Osteoblast (primary cell): ENCODE measurements around the gene SNTG2. TPM values are rescaled to one million over a fixed set of nuclear protein-coding genes. Genes with fewer than 3 reads are reported as not detected.

Experiments
- DNase-seq: peaks from one replicate; pipeline ENCODE4 v3.0.0; 2011; ENCODE audit warnings: low spot score, mixed read lengths; ENCODE audit not compliant: insufficient read length; ENCODE audit errors: missing footprints
- H2AFZ ChIP-seq: 2 replicates; pipeline ENCODE4 v1.6.0; 2011; ENCODE audit warnings: mild to moderate bottlenecking, low read length
- H3K27ac ChIP-seq: 2 replicates; pipeline ENCODE4 v1.5.1; 2011; ENCODE audit warnings: mild to moderate bottlenecking, low read depth, low read length, moderate library complexity
- H3K27me3 ChIP-seq: 2 replicates; pipeline ENCODE4 v1.6.0; 2012; ENCODE audit warnings: mild to moderate bottlenecking, control low read depth, inconsistent platforms, low read length, moderate library complexity; ENCODE audit not compliant: insufficient read depth
- H3K36me3 ChIP-seq: 2 replicates; pipeline ENCODE4 v1.5.1; 2011; ENCODE audit warnings: mild to moderate bottlenecking, low read length, control low read depth, moderate library complexity; ENCODE audit not compliant: insufficient read depth
- H3K4me1 ChIP-seq: 2 replicates; pipeline ENCODE4 v1.5.1; 2011; ENCODE audit warnings: mild to moderate bottlenecking, low read length, control low read depth, moderate library complexity; ENCODE audit not compliant: insufficient read depth
- H3K4me2 ChIP-seq: 2 replicates; pipeline ENCODE4 v1.6.0; 2011; ENCODE audit warnings: mild to moderate bottlenecking, low read length; ENCODE audit not compliant: insufficient read depth
- H3K4me3 ChIP-seq: fragments of 200-600 bp; sonication (generic); 3 replicates; pipeline ENCODE4 v1.5.1; 2012; ENCODE audit warnings: mild to moderate bottlenecking, low read length, inconsistent platforms; ENCODE audit not compliant: insufficient read depth
- H3K79me2 ChIP-seq: 2 replicates; pipeline ENCODE4 v1.6.0; 2012; ENCODE audit warnings: mild to moderate bottlenecking, low read length, control low read depth, inconsistent platforms; ENCODE audit not compliant: insufficient read depth
- H3K9me3 ChIP-seq: 2 replicates; pipeline ENCODE4 v1.5.1; 2011; ENCODE audit warnings: low read depth, low read length, control low read depth
- H4K20me1 ChIP-seq: 2 replicates; pipeline ENCODE4 v1.6.0; 2012; ENCODE audit warnings: mild to moderate bottlenecking, low read length, control low read depth; ENCODE audit not compliant: insufficient read depth
- CTCF ChIP-seq: IDR thresholded peaks from 2 replicates; pipeline ENCODE4 v1.5.1; 2011; ENCODE audit warnings: mild to moderate bottlenecking, low read depth, low read length, moderate library complexity; ENCODE audit errors: extremely low read depth
- total RNA-seq: library from RNA; depleted of rRNA; stranded (reverse); fragments of >200 nt; gene quantifications from 2 replicates; pipeline ENCODE4 v1.2.3, GENCODE V29; 2012

Gene SNTG2
- total RNA-seq, 1 donor = 1.4 TPM

DNA sequence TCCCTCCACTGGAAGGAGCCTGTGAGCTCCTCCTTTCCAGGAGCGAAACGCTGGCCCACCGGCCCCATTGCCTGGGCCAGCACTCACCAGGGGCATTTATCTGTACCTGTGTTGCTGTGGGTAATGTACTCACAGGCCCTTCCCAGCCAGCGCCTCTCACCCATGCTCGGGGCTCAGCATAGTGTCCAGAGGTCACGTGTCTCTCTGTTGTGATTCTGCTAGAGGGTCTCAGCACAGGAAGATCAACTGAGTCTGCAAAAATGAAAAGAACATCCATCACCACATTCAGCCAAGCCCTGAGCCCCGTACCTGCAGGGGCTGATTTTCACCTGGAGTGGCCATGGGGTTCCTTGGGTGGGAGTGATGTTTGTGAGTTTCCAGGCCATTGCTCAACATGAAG is 359.6 kb downstream of the SNTG2 start:
- H3K9me3 ChIP-seq = peaks cover 4% of the 10 kb centered on the region
- H2AFZ ChIP-seq = no peak overlapping the region
- no peak overlapping the region for H3K27ac ChIP-seq
- DNase-seq = no peak
- H4K20me1 ChIP-seq = no peaks in the 10 kb centered on the region
- no peaks in the 10 kb centered on the region for H3K36me3 ChIP-seq
- no peaks in the 10 kb centered on the region for H3K4me1 ChIP-seq
- no peaks in the 10 kb centered on the region for H3K27me3 ChIP-seq
- no peak for TF ChIP-seq CTCF
- H3K4me2 ChIP-seq = no peak overlapping the region
- H3K4me3 ChIP-seq = no peak overlapping the region
- H3K79me2 ChIP-seq = no peaks in the 10 kb centered on the region

GRCh38 chr2:1310866-1311265 is 360.2 kb downstream of the SNTG2 start:
- H3K9me3 ChIP-seq = peaks cover 4% of the 10 kb centered on the region
- H3K4me2 ChIP-seq = no peak overlapping the region
- no peak overlapping the region for H2AFZ ChIP-seq
- no peaks in the 10 kb centered on the region for H3K27me3 ChIP-seq
- H4K20me1 ChIP-seq = no peaks in the 10 kb centered on the region
- H3K27ac ChIP-seq = no peak overlapping the region
- no peaks in the 10 kb centered on the region for H3K4me1 ChIP-seq
- no peak for DNase-seq
- H3K79me2 ChIP-seq = no peaks in the 10 kb centered on the region
- H3K4me3 ChIP-seq = no peak overlapping the region
- no peak for TF ChIP-seq CTCF
- no peaks in the 10 kb centered on the region for H3K36me3 ChIP-seq

- no peak overlapping the region for H3K27ac ChIP-seq
- no peak overlapping the region for H3K4me2 ChIP-seq
- H4K20me1 ChIP-seq = no peaks in the 10 kb centered on the region
- no peak overlapping the region for H3K4me3 ChIP-seq
- no peak for DNase-seq
- no peaks in the 10 kb centered on the region for H3K79me2 ChIP-seq
- H3K27me3 ChIP-seq = no peaks in the 10 kb centered on the region
- H3K4me1 ChIP-seq = no peaks in the 10 kb centered on the region
- H3K36me3 ChIP-seq = no peaks in the 10 kb centered on the region
- no peak for TF ChIP-seq CTCF
- peaks cover 1% of the 10 kb centered on the region for H3K9me3 ChIP-seq
- H2AFZ ChIP-seq = no peak overlapping the region
Measured at GRCh38 chr2:1313240-1313924, 362.7 kb downstream of the SNTG2 start.

GRCh38 chr2:1314254-1314653 is 363.6 kb downstream of the SNTG2 start:
- peaks cover 1% of the 10 kb centered on the region for H3K9me3 ChIP-seq
- no peak overlapping the region for H3K4me2 ChIP-seq
- DNase-seq = no peak
- no peak overlapping the region for H2AFZ ChIP-seq
- no peak for TF ChIP-seq CTCF
- H3K27ac ChIP-seq = no peak overlapping the region
- no peaks in the 10 kb centered on the region for H3K27me3 ChIP-seq
- H3K79me2 ChIP-seq = no peaks in the 10 kb centered on the region
- no peaks in the 10 kb centered on the region for H3K36me3 ChIP-seq
- no peaks in the 10 kb centered on the region for H4K20me1 ChIP-seq
- no peaks in the 10 kb centered on the region for H3K4me1 ChIP-seq
- no peak overlapping the region for H3K4me3 ChIP-seq
